Osteocyte (in vitro differentiated cells): ENCODE data around the gene PTH. TPM values are rescaled to one million over a fixed set of nuclear protein-coding genes. Genes with fewer than 3 reads are reported as not detected.

Experiments used
- DNase-seq: peaks from one replicate; pipeline ENCODE4 v3.0.0; 2021; ENCODE audit warnings: mixed read lengths; ENCODE audit not compliant: unreplicated experiment; ENCODE audit errors: extremely low spot score
- H3K27ac Mint-ChIP-seq: one replicate; pipeline ENCODE4 v1.8.0; 2021; ENCODE audit warnings: mild to moderate bottlenecking, mixed read lengths; ENCODE audit not compliant: unreplicated experiment
- H3K27me3 Mint-ChIP-seq: one replicate; pipeline ENCODE4 v1.8.0; 2021; ENCODE audit warnings: mixed read lengths; ENCODE audit not compliant: unreplicated experiment
- H3K36me3 Mint-ChIP-seq: one replicate; pipeline ENCODE4 v1.8.0; 2021; ENCODE audit warnings: mixed read lengths; ENCODE audit not compliant: unreplicated experiment
- H3K4me1 Mint-ChIP-seq: one replicate; pipeline ENCODE4 v1.8.0; 2021; ENCODE audit warnings: mixed read lengths; ENCODE audit not compliant: unreplicated experiment
- H3K4me3 Mint-ChIP-seq: one replicate; pipeline ENCODE4 v1.8.0; 2021; ENCODE audit warnings: mild to moderate bottlenecking, moderate library complexity, mixed read lengths; ENCODE audit not compliant: unreplicated experiment
- H3K9me3 Mint-ChIP-seq: one replicate; pipeline ENCODE4 v1.8.0; 2021; ENCODE audit warnings: mixed read lengths; ENCODE audit not compliant: unreplicated experiment
- CTCF ChIP-seq: fragments of 200-600 bp; sonication (generic); IDR thresholded peaks from 2 replicates; pipeline ENCODE4 v1.5.0; 2021; ENCODE audit warnings: antibody characterized with exemption, mild to moderate bottlenecking, moderate library complexity
- total RNA-seq: library from RNA; stranded (reverse); gene quantifications from 2 replicates; pipeline ENCODE4 v1.2.1, GENCODE V29; 2021

The PTH gene
- total RNA-seq, 1 donor from 2014 or later, result not detected

- no peak overlapping the region for H3K27ac Mint-ChIP-seq
- H3K4me3 Mint-ChIP-seq, result no peak overlapping the region
- no peaks in the 10 kb centered on the region for H3K27me3 Mint-ChIP-seq
- H3K4me1 Mint-ChIP-seq, result peaks cover 14% of the 10 kb centered on the region
- no peaks in the 10 kb centered on the region for H3K36me3 Mint-ChIP-seq
- no peak for TF ChIP-seq CTCF
- no peak for DNase-seq
- peaks cover 13% of the 10 kb centered on the region for H3K9me3 Mint-ChIP-seq
Measured at GRCh38 chr11:13450832-13451397, 44.9 kb downstream of the PTH start.

DNA sequence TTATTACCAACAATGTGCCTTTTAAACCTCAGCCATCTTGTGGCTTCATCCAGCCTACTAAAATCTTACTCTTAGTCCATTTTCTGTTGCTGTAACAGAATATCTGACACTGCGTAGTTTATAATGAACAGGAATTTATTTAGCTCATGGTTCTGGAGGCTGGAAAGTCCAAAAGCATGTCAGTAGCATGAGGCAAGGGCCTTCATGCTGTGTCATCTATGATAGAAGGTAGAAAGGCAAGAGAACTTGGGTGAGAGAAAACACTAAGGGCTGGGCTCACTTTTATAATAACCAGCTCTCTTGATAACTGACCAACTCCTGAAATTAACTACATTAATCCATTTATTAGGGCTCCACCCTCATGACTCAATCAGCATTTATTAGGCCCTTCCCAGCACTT lies 46.3 kb downstream of the PTH start:
- Mint-ChIP-seq H3K27me3 (no peaks in the 10 kb centered on the region), H3K36me3 (no peaks in the 10 kb centered on the region), H3K27ac (no peak overlapping the region), H3K4me1 (peaks cover 17% of the 10 kb centered on the region), H3K4me3 (no peak overlapping the region), H3K9me3 (peaks cover 13% of the 10 kb centered on the region)
- TF ChIP-seq CTCF, result no peak
- DNase-seq, result no peak

- no peak for DNase-seq
- peak overlapping the region; percentile 61 for H3K27ac Mint-ChIP-seq
- TF ChIP-seq CTCF, result no peak
Measured at GRCh38 chr11:13448876-13449275, 46.9 kb downstream of the PTH start.

GRCh38 chr11:13446444-13446843 lies 49.4 kb downstream of the PTH start:
- Mint-ChIP-seq H3K27ac (no peak overlapping the region), H3K27me3 (no peaks in the 10 kb centered on the region), H3K9me3 (peaks cover 8% of the 10 kb centered on the region), H3K36me3 (no peaks in the 10 kb centered on the region), H3K4me1 (peaks cover 17% of the 10 kb centered on the region), H3K4me3 (no peak overlapping the region)
- no peak for TF ChIP-seq CTCF
- no peak for DNase-seq

More at GRCh38 chr11:13448876-13449275, 46.9 kb downstream of the PTH start:
- Mint-ChIP-seq H3K27me3 (no peaks in the 10 kb centered on the region), H3K4me1 (peaks cover 17% of the 10 kb centered on the region), H3K36me3 (no peaks in the 10 kb centered on the region), H3K9me3 (peaks cover 13% of the 10 kb centered on the region), H3K4me3 (no peak overlapping the region)

DNA sequence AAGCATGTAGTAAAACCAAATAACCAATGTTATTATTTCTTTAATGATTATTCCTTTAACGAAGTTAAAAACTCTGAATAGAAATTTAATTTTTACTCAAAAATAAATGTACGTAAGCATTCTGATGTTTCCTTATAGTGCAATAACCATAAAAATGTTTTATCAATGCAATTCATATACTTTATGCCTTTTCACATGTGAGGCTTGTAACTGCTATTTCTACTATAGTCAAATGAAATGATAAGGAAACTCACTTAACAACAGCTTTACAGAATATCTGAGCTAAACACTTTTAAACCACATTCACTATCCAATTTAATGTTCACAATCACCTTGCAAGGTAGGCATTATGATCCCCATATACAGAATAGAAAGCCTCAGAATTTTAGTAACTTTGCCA lies 50.2 kb downstream of the PTH start:
- Mint-ChIP-seq H3K27ac (no peak overlapping the region), H3K9me3 (peaks cover 2% of the 10 kb centered on the region), H3K4me3 (no peak overlapping the region), H3K36me3 (no peaks in the 10 kb centered on the region), H3K4me1 (peaks cover 21% of the 10 kb centered on the region), H3K27me3 (no peaks in the 10 kb centered on the region)
- TF ChIP-seq CTCF, result no peak
- DNase-seq, result no peak

Other genes starting within 250 kb of the PTH start
- gene BMAL1, start 218.2 kb downstream of the PTH start, total RNA-seq, result 23.0 and 25.3 TPM in 2 replicates
- gene BTBD10, start 32.8 kb downstream of the PTH start, total RNA-seq, result 29.1 and 29.4 TPM in 2 replicates
- gene FAR1, start 172.7 kb upstream of the PTH start, total RNA-seq, result 50.8 and 59.4 TPM in 2 replicates